Measurements from ENCODE around the gene SYNE4.

The SYNE4 gene

DNA sequence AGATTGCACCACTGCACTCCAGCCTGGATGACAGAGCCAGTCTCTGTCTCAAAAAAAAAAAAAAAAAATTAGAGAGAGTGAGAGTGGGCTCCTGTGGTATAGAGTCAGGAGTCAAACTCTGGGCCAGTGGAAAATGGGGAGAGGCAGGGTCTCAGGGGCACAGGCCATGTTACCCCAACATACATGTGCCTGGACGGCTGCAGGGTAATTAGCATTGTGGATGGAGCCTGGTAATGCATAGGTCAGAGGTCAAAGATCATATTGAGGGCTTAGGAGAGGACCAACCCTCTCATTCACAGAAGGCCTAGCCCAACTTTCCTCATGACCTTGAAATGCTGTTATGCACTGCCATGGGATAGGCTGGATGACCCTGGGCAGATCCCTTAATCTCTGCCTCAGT, 16.9 kb upstream of the SYNE4 start:
- peaks cover 0 to 8% of the 10 kb centered on the region in 2 donors for H3K36me3 ChIP-seq (ENCODE audit: control insufficient read depth in 1 of 2, insufficient read depth in 2 of 2, low read length in 2 of 2)
- no peak overlapping the region for H3K27ac ChIP-seq (ENCODE audit: low read depth, low read length)
- H3K9me3 ChIP-seq (ENCODE audit: control insufficient read depth in 1 of 2, low read length in 2 of 2) = no peaks in the 10 kb centered on the region
- no peak overlapping the region for H3K4me3 ChIP-seq (ENCODE audit: low read depth in 1 of 2, low read length in 2 of 2)
- H3K27me3 ChIP-seq (ENCODE audit: control insufficient read depth in 1 of 2, insufficient read depth in 2 of 2, low read length in 2 of 2) = no peaks in the 10 kb centered on the region
- H3K9ac ChIP-seq (ENCODE audit: low read depth in 1 of 2, low read length in 2 of 2) = no peak overlapping the region
- H3K4me1 ChIP-seq (ENCODE audit: control insufficient read depth in 1 of 2, insufficient read depth in 2 of 2, low read length in 2 of 2) = no peaks in the 10 kb centered on the region

DNA sequence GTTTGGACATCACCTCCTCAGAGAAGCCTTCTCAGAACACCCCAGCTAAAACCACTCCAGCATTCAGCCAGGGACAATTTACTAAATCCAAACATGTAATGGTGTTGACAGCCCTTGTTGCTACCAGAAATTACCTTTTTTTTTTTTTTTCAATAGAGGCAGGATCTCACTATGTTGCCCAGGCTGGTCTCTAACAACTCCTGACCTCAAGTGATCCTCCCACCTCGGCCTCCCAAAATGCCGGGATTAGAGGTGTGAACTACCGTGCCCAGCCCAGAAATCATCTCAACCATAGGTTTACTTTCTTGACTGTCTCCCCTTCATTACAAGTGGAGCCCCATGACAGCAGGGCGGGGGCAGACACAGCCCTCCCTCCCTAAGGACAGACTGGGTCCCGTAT, 14.8 kb upstream of the SYNE4 start:
- no peak overlapping the region for H3K4me3 ChIP-seq (ENCODE audit: low read depth in 1 of 2, low read length in 2 of 2)
- no peak overlapping the region for H3K27ac ChIP-seq (ENCODE audit: low read depth, low read length)
- H3K27me3 ChIP-seq (ENCODE audit: control insufficient read depth in 1 of 2, insufficient read depth in 2 of 2, low read length in 2 of 2) = no peaks in the 10 kb centered on the region
- H3K36me3 ChIP-seq (ENCODE audit: control insufficient read depth in 1 of 2, insufficient read depth in 2 of 2, low read length in 2 of 2) = peaks cover 0 to 8% of the 10 kb centered on the region in 2 donors
- H3K9ac ChIP-seq (ENCODE audit: low read depth in 1 of 2, low read length in 2 of 2) = no peak overlapping the region
- no peaks in the 10 kb centered on the region for H3K9me3 ChIP-seq (ENCODE audit: control insufficient read depth in 1 of 2, low read length in 2 of 2)
- H3K4me1 ChIP-seq (ENCODE audit: control insufficient read depth in 1 of 2, insufficient read depth in 2 of 2, low read length in 2 of 2) = no peaks in the 10 kb centered on the region

GRCh38 chr19:36019061-36019670, 10.6 kb upstream of the SYNE4 start:
- Histone ChIP-seq H3K36me3 (ENCODE audit: control insufficient read depth in 1 of 2, insufficient read depth in 2 of 2, low read length in 2 of 2) (peaks cover 0 to 7% of the 10 kb centered on the region in 2 donors), H3K4me3 (ENCODE audit: low read depth in 1 of 2, low read length in 2 of 2) (no peak overlapping the region), H3K4me1 (ENCODE audit: control insufficient read depth in 1 of 2, insufficient read depth in 2 of 2, low read length in 2 of 2) (peaks cover 7 to 8% of the 10 kb centered on the region in 2 donors), H3K9me3 (ENCODE audit: control insufficient read depth in 1 of 2, low read length in 2 of 2) (no peaks in the 10 kb centered on the region), H3K27ac (ENCODE audit: low read depth, low read length) (no peak overlapping the region), H3K9ac (ENCODE audit: low read depth in 1 of 2, low read length in 2 of 2) (no peak overlapping the region), H3K27me3 (ENCODE audit: control insufficient read depth in 1 of 2, insufficient read depth in 2 of 2, low read length in 2 of 2) (no peaks in the 10 kb centered on the region)

- H3K9ac ChIP-seq (ENCODE audit: low read depth in 1 of 2, low read length in 2 of 2) = peak within 1 kb of the TSS; percentile 84 to 89
- H3K36me3 ChIP-seq (ENCODE audit: control insufficient read depth in 1 of 2, insufficient read depth in 2 of 2, low read length in 2 of 2) = peaks cover 0 to 4% of the 10 kb centered on the region in 2 donors
- peaks cover 12 to 19% of the 10 kb centered on the region in 2 donors for H3K4me1 ChIP-seq (ENCODE audit: control insufficient read depth in 1 of 2, insufficient read depth in 2 of 2, low read length in 2 of 2)
- no peaks in the 10 kb centered on the region for H3K27me3 ChIP-seq (ENCODE audit: control insufficient read depth in 1 of 2, insufficient read depth in 2 of 2, low read length in 2 of 2)
- no peaks in the 10 kb centered on the region for H3K9me3 ChIP-seq (ENCODE audit: control insufficient read depth in 1 of 2, low read length in 2 of 2)
- H3K27ac ChIP-seq (ENCODE audit: low read depth, low read length) = peak within 1 kb of the TSS; percentile 20
- H3K4me3 ChIP-seq (ENCODE audit: low read depth in 1 of 2, low read length in 2 of 2) = peak within 1 kb of the TSS; percentile 78 to 93
Observed at GRCh38 chr19:36014012-36014924, 5.7 kb upstream of the SYNE4 start, which contains the start of gene ALKBH6. ALKBH6 (minus strand) TSS chr19:36014213; CDS start chr19:36013397, 816 bp downstream.

GRCh38 chr19:36013280-36014011, 4.8 kb upstream of the SYNE4 start:
- Histone ChIP-seq H3K9ac (ENCODE audit: low read depth in 1 of 2, low read length in 2 of 2) (peak overlapping the region; percentile 81 to 84), H3K9me3 (ENCODE audit: control insufficient read depth in 1 of 2, low read length in 2 of 2) (no peaks in the 10 kb centered on the region), H3K27me3 (ENCODE audit: control insufficient read depth in 1 of 2, insufficient read depth in 2 of 2, low read length in 2 of 2) (no peaks in the 10 kb centered on the region), H3K4me1 (ENCODE audit: control insufficient read depth in 1 of 2, insufficient read depth in 2 of 2, low read length in 2 of 2) (peaks cover 16 to 19% of the 10 kb centered on the region in 2 donors), H3K36me3 (ENCODE audit: control insufficient read depth in 1 of 2, insufficient read depth in 2 of 2, low read length in 2 of 2) (peaks cover 0 to 4% of the 10 kb centered on the region in 2 donors), H3K27ac (ENCODE audit: low read depth, low read length) (peak overlapping the region; percentile 20), H3K4me3 (ENCODE audit: low read depth in 1 of 2, low read length in 2 of 2) (peak overlapping the region; percentile 78 to 93)

DNA sequence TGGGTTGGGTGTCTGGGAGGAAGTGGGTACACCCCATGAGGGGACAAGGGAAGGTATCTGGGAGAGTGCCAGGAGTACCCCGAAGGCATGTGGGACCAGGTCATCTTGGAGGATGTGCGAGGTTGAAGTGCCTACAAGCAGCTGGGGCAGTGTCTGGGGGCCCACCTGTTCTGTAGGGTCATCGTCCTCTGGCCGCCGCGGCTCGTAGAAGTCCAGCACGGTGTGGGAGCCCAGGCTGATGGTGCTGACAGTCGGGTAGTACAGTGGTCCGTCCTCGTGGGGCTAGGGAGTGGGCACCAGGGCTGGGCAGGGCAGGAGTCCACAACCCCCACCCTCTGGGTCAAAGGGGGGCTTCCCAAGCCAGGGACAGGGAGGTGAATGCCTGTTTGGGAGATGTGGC, 1.8 kb upstream of the SYNE4 start:
- Histone ChIP-seq H3K9me3 (ENCODE audit: control insufficient read depth in 1 of 2, low read length in 2 of 2) (no peaks in the 10 kb centered on the region), H3K9ac (ENCODE audit: low read depth in 1 of 2, low read length in 2 of 2) (no peak overlapping the region), H3K4me3 (ENCODE audit: low read depth in 1 of 2, low read length in 2 of 2) (no peak overlapping the region), H3K36me3 (ENCODE audit: control insufficient read depth in 1 of 2, insufficient read depth in 2 of 2, low read length in 2 of 2) (no peaks in the 10 kb centered on the region), H3K4me1 (ENCODE audit: control insufficient read depth in 1 of 2, insufficient read depth in 2 of 2, low read length in 2 of 2) (peaks cover 16 to 19% of the 10 kb centered on the region in 2 donors), H3K27ac (ENCODE audit: low read depth, low read length) (no peak overlapping the region), H3K27me3 (ENCODE audit: control insufficient read depth in 1 of 2, insufficient read depth in 2 of 2, low read length in 2 of 2) (no peaks in the 10 kb centered on the region)

DNA sequence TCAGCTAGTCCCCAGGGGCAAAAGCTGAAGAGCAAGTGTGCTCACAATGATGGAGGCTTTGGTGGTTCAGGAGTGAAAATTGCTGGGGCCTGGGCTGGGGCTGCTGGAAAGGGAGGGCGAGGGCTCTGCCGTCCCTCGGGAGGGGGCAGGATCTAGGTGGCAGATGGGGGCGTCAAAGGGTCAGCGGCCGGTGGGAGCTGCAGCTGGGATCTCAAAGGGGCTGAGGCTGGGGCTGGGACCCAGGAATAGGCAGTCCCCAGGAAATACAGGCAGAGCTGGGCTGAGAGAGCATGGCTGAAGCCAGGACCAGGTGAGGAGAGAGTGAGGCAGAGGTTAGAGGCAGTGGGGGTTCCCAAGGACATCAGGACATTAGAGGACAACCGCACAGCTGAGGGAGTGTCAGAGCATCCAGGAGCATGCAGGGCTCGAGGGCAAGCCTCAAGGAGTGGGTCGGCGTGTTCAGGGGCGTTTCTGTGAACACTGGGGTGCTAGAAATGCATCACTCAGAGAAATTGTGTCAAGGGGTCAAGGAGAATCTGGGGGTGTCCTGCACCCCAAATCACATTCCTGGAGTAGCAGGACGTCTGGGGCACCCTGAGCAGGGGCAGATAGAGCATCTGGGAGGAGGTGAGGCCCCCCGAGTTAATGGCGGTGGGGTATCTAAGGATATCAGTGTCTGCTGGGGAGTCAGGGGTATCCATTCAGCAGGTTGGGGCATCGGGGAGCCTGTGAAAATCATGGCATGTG, 1.2 kb upstream of the SYNE4 start:
- Histone ChIP-seq H3K9me3 (ENCODE audit: control insufficient read depth in 1 of 2, low read length in 2 of 2) (no peaks in the 10 kb centered on the region), H3K9ac (ENCODE audit: low read depth in 1 of 2, low read length in 2 of 2) (no peak overlapping the region), H3K36me3 (ENCODE audit: control insufficient read depth in 1 of 2, insufficient read depth in 2 of 2, low read length in 2 of 2) (no peaks in the 10 kb centered on the region), H3K27me3 (ENCODE audit: control insufficient read depth in 1 of 2, insufficient read depth in 2 of 2, low read length in 2 of 2) (no peaks in the 10 kb centered on the region), H3K27ac (ENCODE audit: low read depth, low read length) (no peak overlapping the region), H3K4me3 (ENCODE audit: low read depth in 1 of 2, low read length in 2 of 2) (peak overlapping the region; percentile 42 to 60), H3K4me1 (ENCODE audit: control insufficient read depth in 1 of 2, insufficient read depth in 2 of 2, low read length in 2 of 2) (peaks cover 12 to 15% of the 10 kb centered on the region in 2 donors)

GRCh38 chr19:36009220-36009619, 607 bp upstream of the SYNE4 start:
- H3K27ac ChIP-seq (ENCODE audit: low read depth, low read length) = no peak overlapping the region
- no peaks in the 10 kb centered on the region for H3K27me3 ChIP-seq (ENCODE audit: control insufficient read depth in 1 of 2, insufficient read depth in 2 of 2, low read length in 2 of 2)
- peaks cover 9 to 10% of the 10 kb centered on the region in 2 donors for H3K4me1 ChIP-seq (ENCODE audit: control insufficient read depth in 1 of 2, insufficient read depth in 2 of 2, low read length in 2 of 2)
- peak overlapping the region; percentile 50 to 60 for H3K4me3 ChIP-seq (ENCODE audit: low read depth in 1 of 2, low read length in 2 of 2)
- H3K9me3 ChIP-seq (ENCODE audit: control insufficient read depth in 1 of 2, low read length in 2 of 2) = no peaks in the 10 kb centered on the region
- H3K36me3 ChIP-seq (ENCODE audit: control insufficient read depth in 1 of 2, insufficient read depth in 2 of 2, low read length in 2 of 2) = peaks cover 0 to 4% of the 10 kb centered on the region in 2 donors
- peak overlapping the region in 1 of 2 donors; percentile 49 for H3K9ac ChIP-seq (ENCODE audit: low read depth in 1 of 2, low read length in 2 of 2)

- Histone ChIP-seq H3K4me1 (ENCODE audit: control insufficient read depth in 1 of 2, insufficient read depth in 2 of 2, low read length in 2 of 2) (peaks cover 4% of the 10 kb centered on the region in 2 donors), H3K27me3 (ENCODE audit: control insufficient read depth in 1 of 2, insufficient read depth in 2 of 2, low read length in 2 of 2) (no peaks in the 10 kb centered on the region), H3K9me3 (ENCODE audit: control insufficient read depth in 1 of 2, low read length in 2 of 2) (no peaks in the 10 kb centered on the region), H3K36me3 (ENCODE audit: control insufficient read depth in 1 of 2, insufficient read depth in 2 of 2, low read length in 2 of 2) (peaks cover 3 to 11% of the 10 kb centered on the region in 2 donors), H3K9ac (ENCODE audit: low read depth in 1 of 2, low read length in 2 of 2) (no peak overlapping the region), H3K4me3 (ENCODE audit: low read depth in 1 of 2, low read length in 2 of 2) (no peak overlapping the region), H3K27ac (ENCODE audit: low read depth, low read length) (no peak overlapping the region)
Observed at GRCh38 chr19:36006955-36007354, 1.7 kb downstream of the SYNE4 start.
